Measurements from ENCODE around the gene PIK3AP1.

Gene PIK3AP1

GRCh38 chr10:96670786-96671185 lies 49.5 kb downstream of the PIK3AP1 start:
- no peak for DNase-seq

- no peak for DNase-seq
Observed at GRCh38 chr10:96667401-96667800, 52.9 kb downstream of the PIK3AP1 start.

DNA sequence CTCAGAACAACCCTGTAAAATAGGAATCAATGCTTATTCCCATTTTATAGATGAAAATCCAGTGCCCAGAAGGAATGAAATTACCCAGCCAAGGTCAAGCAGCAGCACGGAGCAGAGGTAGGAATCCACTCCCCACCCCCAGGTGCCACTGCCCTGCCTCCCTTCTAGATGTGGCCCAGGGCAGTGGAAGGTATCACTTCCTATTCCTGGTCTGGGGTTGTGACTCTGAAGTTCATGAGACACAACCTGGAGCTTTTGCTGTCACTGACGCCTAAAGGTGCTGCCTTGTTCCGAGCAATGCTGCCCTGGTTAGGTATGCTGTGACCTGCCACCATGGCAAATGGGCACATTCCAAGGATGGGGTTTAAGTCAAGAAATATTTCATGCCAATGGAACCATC lies 53.6 kb downstream of the PIK3AP1 start:
- no peak for DNase-seq

DNA sequence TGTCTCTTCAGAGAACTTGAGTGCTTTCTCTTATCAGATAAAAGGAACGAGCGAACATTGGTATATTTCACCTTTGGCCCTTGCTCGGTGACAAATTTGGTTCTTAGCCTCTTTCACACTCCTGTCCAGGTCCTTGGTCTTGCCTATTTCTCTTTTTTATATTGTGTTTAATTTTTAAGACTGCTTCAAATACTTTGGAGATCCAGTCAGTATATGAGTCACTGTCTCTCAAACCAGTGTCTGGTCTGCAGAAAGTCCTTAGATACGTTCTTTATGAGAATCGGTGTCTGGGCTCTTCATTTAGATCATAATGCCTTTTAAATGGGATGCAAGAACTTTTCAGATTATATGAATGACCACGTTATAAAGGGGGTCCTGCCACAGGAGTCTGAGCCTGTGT lies 55.0 kb downstream of the PIK3AP1 start:
- no peak for DNase-seq

DNA sequence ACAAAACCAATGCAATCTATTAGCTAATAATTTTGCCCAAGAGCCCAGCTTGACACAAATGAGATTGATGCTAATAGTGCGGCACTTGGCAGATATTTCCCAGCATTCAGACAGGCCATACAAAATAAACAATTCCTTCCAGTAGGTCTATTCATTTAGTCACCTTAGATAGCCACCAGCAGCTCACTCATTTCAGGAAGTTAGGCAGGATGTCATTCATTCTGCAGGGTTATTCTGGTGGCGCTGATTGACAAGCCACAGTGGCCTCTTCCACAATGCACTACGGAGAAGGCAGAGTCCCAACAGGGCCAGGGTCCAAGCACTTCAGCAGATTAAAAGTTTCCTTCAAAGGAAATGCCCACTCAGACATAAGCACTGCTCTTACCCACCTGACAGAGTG lies 55.8 kb downstream of the PIK3AP1 start:
- no peak for DNase-seq

DNA sequence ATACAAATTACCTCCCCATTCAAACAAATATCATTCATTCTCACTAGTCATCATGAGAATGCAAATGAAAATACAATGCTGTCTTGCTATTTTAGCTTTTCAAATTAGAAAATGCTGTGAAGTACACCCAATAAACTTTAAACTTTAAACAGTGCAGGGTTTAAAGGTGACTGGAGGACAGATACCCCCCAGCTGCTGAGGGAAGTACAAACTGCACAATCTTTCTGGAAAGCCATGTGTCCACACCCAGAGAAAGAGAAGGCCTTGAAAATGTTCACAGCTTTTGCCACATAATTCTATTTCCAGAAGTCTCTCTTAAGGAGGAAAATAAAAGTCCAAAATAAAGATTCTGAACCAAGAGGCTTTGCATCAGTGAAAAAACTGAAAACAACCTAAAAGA lies 56.5 kb downstream of the PIK3AP1 start:
- no peak for DNase-seq

- DNase-seq = no peak
Observed at GRCh38 chr10:96661632-96662031, 58.7 kb downstream of the PIK3AP1 start.

DNA sequence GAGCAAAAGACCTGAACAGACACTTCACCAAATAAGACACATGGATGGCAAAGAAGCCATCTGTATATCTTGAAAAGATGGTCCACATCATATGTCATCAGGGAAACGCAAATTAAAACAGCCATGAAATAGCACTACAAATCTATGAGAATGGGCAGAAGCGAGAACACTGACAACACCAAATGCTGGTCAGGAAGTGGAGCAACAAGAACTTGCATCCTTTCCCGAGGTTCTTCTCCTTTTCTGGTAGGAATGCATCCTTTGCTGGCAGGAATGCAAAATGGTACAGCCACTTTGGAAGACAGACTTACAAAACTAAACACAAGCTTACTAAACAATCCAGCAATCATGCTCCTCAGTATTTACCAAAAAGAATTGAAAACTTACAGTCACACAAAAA lies 60.0 kb downstream of the PIK3AP1 start:
- no peak for DNase-seq

DNA sequence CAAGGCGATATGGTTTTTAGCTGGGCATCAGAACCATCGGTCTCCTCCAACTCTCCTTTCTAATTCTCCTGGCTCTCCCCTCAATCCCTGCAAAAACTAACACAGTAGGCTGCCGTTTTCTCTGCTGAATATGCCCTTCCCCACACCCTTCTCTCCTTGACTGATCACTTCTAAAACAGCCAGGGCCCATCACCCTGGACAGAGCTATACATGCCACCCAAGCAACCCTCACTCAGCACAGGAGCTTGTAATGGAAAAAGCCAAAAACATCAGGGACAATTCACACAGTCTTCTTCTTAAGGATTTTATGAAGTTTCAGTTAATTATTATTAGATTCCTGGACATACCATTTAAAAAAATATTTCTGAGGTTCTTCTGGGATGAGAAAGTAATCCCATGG lies 61.5 kb downstream of the PIK3AP1 start:
- DNase-seq = no peak

GRCh38 chr10:96657385-96657784 lies 62.9 kb downstream of the PIK3AP1 start:
- DNase-seq = no peak

- no peak for DNase-seq
Observed at GRCh38 chr10:96656839-96657238, 63.5 kb downstream of the PIK3AP1 start.

- no peak for DNase-seq
Observed at GRCh38 chr10:96656198-96656577, 64.1 kb downstream of the PIK3AP1 start.

- no peak for DNase-seq
Observed at GRCh38 chr10:96655461-96656197, 64.7 kb downstream of the PIK3AP1 start.

DNA sequence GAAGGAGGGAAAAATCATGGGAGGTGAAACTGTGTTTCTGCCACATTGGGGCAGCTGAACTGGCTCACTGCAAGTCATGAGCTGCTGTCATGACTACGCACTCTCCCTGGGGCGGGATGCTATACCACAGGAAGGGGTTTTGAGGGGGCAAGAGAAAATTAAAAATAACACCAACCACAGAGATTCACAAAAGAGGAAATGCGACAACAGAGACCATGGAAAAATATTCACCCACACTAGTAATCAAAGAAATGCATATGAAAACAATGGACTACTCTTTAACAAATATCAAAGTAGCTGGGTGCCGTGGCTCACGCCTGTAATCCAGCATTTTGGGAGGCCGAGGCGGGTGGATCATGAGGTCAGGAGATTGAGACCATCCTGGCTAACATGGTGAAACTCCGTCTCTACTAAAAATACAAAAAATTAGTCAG lies 68.3 kb downstream of the PIK3AP1 start:
- no peak for DNase-seq

DNA sequence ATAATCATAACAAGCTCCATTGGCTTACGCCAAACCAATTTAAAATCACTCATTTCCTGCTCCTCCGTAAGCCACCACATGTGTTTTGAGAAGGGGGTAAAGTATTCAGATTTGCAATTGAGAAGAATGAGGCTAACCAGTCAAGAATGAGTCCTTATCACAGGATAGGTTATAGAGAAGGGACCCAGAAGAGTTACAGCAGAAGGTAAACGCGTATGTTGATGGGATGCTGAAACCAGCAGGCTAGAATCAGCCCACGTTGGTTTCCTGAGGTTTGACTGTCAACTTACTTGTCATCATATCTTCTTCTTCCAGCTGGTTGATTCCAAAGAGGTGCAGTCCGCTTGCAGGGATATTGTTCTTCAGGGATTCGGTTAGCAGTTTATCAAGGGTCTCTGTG lies 69.4 kb downstream of the PIK3AP1 start:
- DNase-seq = no peak

DNA sequence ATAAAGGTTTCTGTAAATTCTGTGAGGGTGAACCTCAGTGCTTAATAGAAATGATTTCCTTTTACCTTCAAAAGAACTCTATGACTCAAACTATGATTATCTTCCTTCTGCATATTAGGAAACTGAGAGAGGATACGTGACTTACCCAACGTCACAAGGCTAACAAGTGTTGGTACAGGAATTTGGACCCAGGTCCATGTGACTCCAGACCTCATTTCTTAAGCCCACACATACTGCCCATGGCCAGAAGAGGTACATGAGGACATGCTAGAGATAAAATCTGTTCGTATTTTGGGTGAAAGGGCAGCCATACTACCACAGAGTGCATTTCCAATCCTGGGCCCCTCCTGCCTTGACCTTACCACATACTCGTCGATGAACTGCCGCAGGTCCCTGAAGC lies 72.0 kb downstream of the PIK3AP1 start:
- no peak for DNase-seq

GRCh38 chr10:96647466-96647865 lies 72.8 kb downstream of the PIK3AP1 start:
- no peak for DNase-seq

DNA sequence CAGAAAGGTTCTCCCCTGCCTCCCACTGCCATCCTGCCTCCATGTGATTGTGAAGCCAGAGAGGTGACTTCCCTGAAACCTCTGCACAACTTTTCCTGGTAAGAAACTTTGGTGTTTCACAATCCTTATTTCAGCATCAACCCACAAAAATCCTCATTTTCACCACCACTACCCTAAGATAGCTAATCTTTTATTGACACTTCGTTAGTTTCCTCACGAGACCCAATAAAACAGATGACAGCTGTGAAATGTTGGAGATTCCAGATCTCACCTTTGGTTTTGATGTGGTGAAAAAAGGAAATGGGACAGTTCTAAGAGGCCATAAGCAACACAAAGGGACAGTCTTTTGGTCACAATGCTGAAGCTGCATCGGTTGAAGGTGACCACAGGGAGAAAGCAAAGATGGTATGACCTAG lies 73.6 kb downstream of the PIK3AP1 start:
- no peak for DNase-seq

GRCh38 chr10:96646301-96646700 lies 74.0 kb downstream of the PIK3AP1 start:
- no peak for DNase-seq

- no peak for DNase-seq
Observed at GRCh38 chr10:96645191-96645721, 75.1 kb downstream of the PIK3AP1 start.

- no peak for DNase-seq
Observed at GRCh38 chr10:96643920-96644319, 76.4 kb downstream of the PIK3AP1 start.

GRCh38 chr10:96642973-96643372 lies 77.3 kb downstream of the PIK3AP1 start:
- DNase-seq = peak; percentile 47

DNA sequence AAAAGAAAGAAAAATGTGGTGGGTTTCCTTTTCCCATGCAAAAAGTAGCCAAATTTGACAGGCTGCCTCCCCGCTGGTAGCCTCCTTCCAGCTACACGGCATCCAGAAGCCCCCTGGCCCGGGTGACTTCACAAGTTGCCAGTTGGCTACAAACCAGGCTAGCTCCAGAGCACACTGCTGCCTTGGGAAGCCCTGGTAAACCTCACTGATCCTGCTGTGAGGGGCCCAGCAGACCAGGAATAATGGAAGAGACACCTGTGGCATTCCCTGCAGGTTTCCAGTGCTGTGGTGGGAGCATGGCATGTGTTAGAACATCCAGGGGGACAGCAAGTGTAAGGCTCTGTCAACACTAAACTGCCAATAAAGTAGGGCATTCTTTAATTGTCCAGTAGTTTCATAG lies 77.8 kb downstream of the PIK3AP1 start:
- no peak for DNase-seq

DNA sequence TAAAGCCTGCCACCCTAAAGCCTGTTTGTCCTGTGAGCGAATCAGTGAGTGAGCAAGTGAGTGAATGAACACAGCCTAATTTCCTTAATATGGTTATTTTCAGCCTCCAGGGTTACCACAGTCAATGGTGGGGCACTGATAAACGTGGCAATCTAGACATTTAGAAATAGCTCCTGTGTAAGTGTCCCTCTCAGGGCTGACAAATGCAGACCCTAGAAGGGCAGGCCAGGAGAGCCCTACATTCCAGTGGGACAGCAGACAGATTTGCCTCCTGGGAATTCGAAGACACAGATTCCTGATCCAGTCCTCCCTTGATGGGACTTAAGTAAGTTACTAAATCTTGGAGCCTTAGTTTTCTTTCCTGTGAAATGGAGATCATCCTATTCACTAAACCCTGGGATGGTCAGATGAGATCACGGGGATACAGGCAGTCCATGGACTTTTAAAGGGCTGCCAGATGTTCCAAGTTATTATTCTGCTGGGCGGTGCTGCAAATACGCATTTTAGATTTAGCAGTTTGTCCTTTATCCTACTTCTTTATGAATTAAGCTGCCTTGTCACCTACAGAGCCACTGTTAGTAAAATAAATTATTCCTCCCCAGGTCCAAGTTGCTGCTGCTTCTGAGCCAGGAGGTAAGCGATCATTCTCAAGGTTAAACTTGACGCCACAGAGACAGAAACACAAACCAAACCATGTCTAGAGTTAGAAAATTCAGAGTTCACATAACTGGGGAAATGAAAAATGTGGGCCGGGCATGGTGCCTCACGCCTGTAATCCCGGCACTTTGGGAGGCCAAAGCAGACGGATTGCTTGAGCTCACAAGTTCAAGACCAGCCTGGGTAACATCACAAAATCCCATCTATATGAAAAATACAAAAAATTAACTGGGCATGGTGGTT lies 78.7 kb downstream of the PIK3AP1 start:
- DNase-seq = no peak

Data from right forelimb (tissue), 1 donor.